Measurements from ENCODE around the gene NDUFA7. TPM values are rescaled to one million over a fixed set of nuclear protein-coding genes. Genes with fewer than 3 reads are reported as not detected.

NDUFA7 gene
- total and polyA plus RNA-seq, 2 of the 13 experiments (the other 11 are each of a cell fraction or from before 2014, with no cell fraction given): 64.5 to 71.5 TPM

- TF ChIP-seq IRX3 (CRISPR knock-in tag; IDR thresholded peaks at IDR 0.05; ENCODE audit: borderline replicate concordance, low read depth) (no peak), MTF2 (CRISPR knock-in tag; IDR thresholded peaks at IDR 0.05; ENCODE audit: borderline replicate concordance) (no peak), TMF1 (CRISPR knock-in tag; IDR thresholded peaks at IDR 0.05; ENCODE audit: low read depth) (no peak), ARNTL (CRISPR knock-in tag; IDR thresholded peaks at IDR 0.05) (peak; percentile 86), ZFP41 (CRISPR knock-in tag; IDR thresholded peaks at IDR 0.05; ENCODE audit: borderline replicate concordance) (no peak), ZNF225 (CRISPR knock-in tag; IDR thresholded peaks at IDR 0.05) (no peak), ZNF784 (CRISPR knock-in tag; IDR thresholded peaks at IDR 0.05; ENCODE audit: borderline replicate concordance) (no peak), ZBTB49 (CRISPR knock-in tag; IDR thresholded peaks at IDR 0.05; ENCODE audit: borderline replicate concordance) (no peak), ZNF513 (CRISPR knock-in tag; conservative IDR thresholded peaks at IDR 0.05) (no peak), SMAD9 (CRISPR knock-in tag; IDR thresholded peaks at IDR 0.05) (no peak), ZNF800 (CRISPR knock-in tag; IDR thresholded peaks at IDR 0.05) (peak; percentile 73; the same call in 1 of the 2 replicates), ZNF335 (CRISPR knock-in tag; IDR thresholded peaks at IDR 0.05) (no peak), ZNF33A (CRISPR knock-in tag; IDR thresholded peaks at IDR 0.05; ENCODE audit: borderline replicate concordance) (no peak), ZNF724P (CRISPR knock-in tag; IDR thresholded peaks at IDR 0.05; ENCODE audit: borderline replicate concordance) (no peak), MAZ (IDR thresholded peaks at IDR 0.05; ENCODE audit: borderline replicate concordance, low read depth, low read length) (no peak), MAZ (CRISPR knock-in tag; IDR thresholded peaks at IDR 0.05; ENCODE audit: low read depth) (peak; percentile 14; the same call in 1 of the 2 replicates), ZNF616 (CRISPR knock-in tag; IDR thresholded peaks at IDR 0.05; ENCODE audit: low read depth) (no peak), ELF3 (CRISPR knock-in tag; IDR thresholded peaks at IDR 0.05) (peak; percentile 92), ZNF430 (CRISPR knock-in tag; IDR thresholded peaks at IDR 0.05) (no peak), GPN1 (CRISPR knock-in tag; IDR thresholded peaks at IDR 0.05; ENCODE audit: borderline replicate concordance) (no peak), ZNF557 (CRISPR knock-in tag; IDR thresholded peaks at IDR 0.05) (no peak), FOXJ3 (CRISPR knock-in tag; IDR thresholded peaks at IDR 0.05; ENCODE audit: borderline replicate concordance) (peak; percentile 95), TFDP1 (CRISPR knock-in tag; IDR thresholded peaks at IDR 0.05; ENCODE audit: borderline replicate concordance) (no peak)
Measured at GRCh38 chr19:8357007-8357521, 35.9 kb upstream of the NDUFA7 start (continued).

All from HepG2 (cell line).